Measurements from ENCODE around the gene CEMIP2.
"Not testable (repeated sequence)": the region's sequence is repeated elsewhere in the genome, so short reads cannot be mapped to it uniquely, and the experiment has no call there.

The CEMIP2 gene

GRCh38 chr9:71768388-71769174 lies at the start of gene CEMIP2:
Gene CEMIP2 (minus strand): TSS chr9:71768513. CDS start chr9:71750373, 18,140 bp downstream.
- peak; percentile 80 for DNase-seq

GRCh38 chr9:71816916-71817451 lies 48.7 kb upstream of the CEMIP2 start:
- DNase-seq, result no peak

- no peak for DNase-seq
Measured at GRCh38 chr9:71814815-71815214, 46.5 kb upstream of the CEMIP2 start.

- DNase-seq, result no peak
Measured at GRCh38 chr9:71814226-71814625, 45.9 kb upstream of the CEMIP2 start.

GRCh38 chr9:71812385-71812784 lies 44.1 kb upstream of the CEMIP2 start:
- no peak for DNase-seq

- DNase-seq, result no peak
Measured at GRCh38 chr9:71808068-71808467, 39.8 kb upstream of the CEMIP2 start.

- DNase-seq, result peak; percentile 49
Measured at GRCh38 chr9:71806901-71807307, 38.6 kb upstream of the CEMIP2 start.

- not testable (repeated sequence) for DNase-seq
Measured at GRCh38 chr9:71805096-71805495, 36.8 kb upstream of the CEMIP2 start.

- no peak for DNase-seq
Measured at GRCh38 chr9:71801826-71802225, 33.5 kb upstream of the CEMIP2 start.

- no peak for DNase-seq
Measured at GRCh38 chr9:71797266-71797665, 29.0 kb upstream of the CEMIP2 start.

GRCh38 chr9:71796100-71796767 lies 27.9 kb upstream of the CEMIP2 start:
- DNase-seq, result no peak

GRCh38 chr9:71795097-71795813 lies 26.9 kb upstream of the CEMIP2 start:
- no peak for DNase-seq

GRCh38 chr9:71793386-71794105 lies 25.2 kb upstream of the CEMIP2 start:
- DNase-seq, result no peak

- DNase-seq, result no peak
Measured at GRCh38 chr9:71791875-71792274, 23.6 kb upstream of the CEMIP2 start.

GRCh38 chr9:71790296-71790695 lies 22.0 kb upstream of the CEMIP2 start:
- no peak for DNase-seq

GRCh38 chr9:71783120-71783523 lies 14.8 kb upstream of the CEMIP2 start:
- no peak for DNase-seq

GRCh38 chr9:71781391-71781790 lies 13.1 kb upstream of the CEMIP2 start:
- no peak for DNase-seq

- no peak for DNase-seq
Measured at GRCh38 chr9:71780953-71781352, 12.6 kb upstream of the CEMIP2 start.

GRCh38 chr9:71778085-71778484 lies 9.8 kb upstream of the CEMIP2 start:
- no peak for DNase-seq

- DNase-seq, result no peak
Measured at GRCh38 chr9:71774920-71775319, 6.6 kb upstream of the CEMIP2 start.

- DNase-seq, result no peak
Measured at GRCh38 chr9:71772726-71773125, 4.4 kb upstream of the CEMIP2 start.

GRCh38 chr9:71770170-71770569 lies 1.9 kb upstream of the CEMIP2 start:
- no peak for DNase-seq
